Bladder microvascular endothelial cell (primary cell): ENCODE results near the gene ZNRD2. TPM values are rescaled to one million over a fixed set of nuclear protein-coding genes. Genes with fewer than 3 reads are reported as not detected.

Source experiments
- total RNA-seq: library from RNA; depleted of rRNA; stranded (reverse); fragments of >200 nt; gene quantifications from 2 replicates; pipeline ENCODE4 v1.2.3, GENCODE V29; 2014

ZNRD2 gene
- 28.6 and 32.1 TPM in 2 replicates for total RNA-seq

GRCh38 chr11:65569973-65570918 lies at the start of gene ZNRD2:
ZNRD2 (plus strand) TSS chr11:65570477; CDS start chr11:65570492, 15 bp downstream.

GRCh38 chr11:65524741-65525545 lies 45.3 kb upstream of the ZNRD2 start, which contains the start of gene SCYL1:
SCYL1 (plus strand) TSS chr11:65525083; CDS start chr11:65525154, 71 bp downstream.

GRCh38 chr11:65558002-65558929 lies 12.0 kb upstream of the ZNRD2 start, which contains the start of gene LTBP3:
LTBP3 (minus strand) TSS chr11:65558359; CDS start chr11:65557959, 400 bp downstream.

GRCh38 chr11:65572356-65573051 lies 2.2 kb downstream of the ZNRD2 start, which contains the start of gene FAM89B:
FAM89B (plus strand) TSS chr11:65572538; CDS start chr11:65572670, 132 bp downstream.

GRCh38 chr11:65575568-65576231 lies 5.4 kb downstream of the ZNRD2 start, which contains the start of gene EHBP1L1:
EHBP1L1 (plus strand) TSS chr11:65576053; CDS start chr11:65576303, 250 bp downstream.

GRCh38 chr11:65595543-65596281 lies 25.4 kb downstream of the ZNRD2 start, which contains the start of gene KCNK7:
KCNK7 (minus strand) TSS chr11:65595800; CDS start chr11:65595772, 28 bp downstream.

GRCh38 chr11:65615229-65615949 lies 45.1 kb downstream of the ZNRD2 start, which contains the start of gene PCNX3:
PCNX3 (plus strand) TSS chr11:65615776; CDS start chr11:65616312, 536 bp downstream.

Other genes with a start within 250 kb of the ZNRD2 start
- gene DPF2, start 236.6 kb upstream of the ZNRD2 start, total RNA-seq = 22.0 and 32.5 TPM in 2 replicates
- under 0.01 and 0.13 TPM in 2 replicates for gene TIGD3, start 215.7 kb upstream of the ZNRD2 start, total RNA-seq
- gene SLC25A45, start 187.8 kb upstream of the ZNRD2 start, total RNA-seq = 0.81 and 2.8 TPM in 2 replicates
- gene FRMD8, start 183.8 kb upstream of the ZNRD2 start, total RNA-seq = 53.9 and 70.9 TPM in 2 replicates
- gene NEAT1, start 147.7 kb upstream of the ZNRD2 start, total RNA-seq = 59.3 and 170 TPM in 2 replicates
- gene MALAT1, start 71.4 kb upstream of the ZNRD2 start, total RNA-seq = 3,635 and 7,050 TPM in 2 replicates
- gene SCYL1, start 45.4 kb upstream of the ZNRD2 start, total RNA-seq = 49.2 and 56.6 TPM in 2 replicates
- gene LTBP3, start 12.1 kb upstream of the ZNRD2 start, total RNA-seq = 17.5 and 79.4 TPM in 2 replicates
- 12.0 and 14.6 TPM in 2 replicates for gene FAM89B, start 2.1 kb downstream of the ZNRD2 start, total RNA-seq
- 9.4 and 31.9 TPM in 2 replicates for gene EHBP1L1, start 5.6 kb downstream of the ZNRD2 start, total RNA-seq
- under 0.01 and 0.38 TPM in 2 replicates for gene KCNK7, start 25.3 kb downstream of the ZNRD2 start, total RNA-seq
- 78.5 and 130 TPM in 2 replicates for gene MAP3K11, start 43.7 kb downstream of the ZNRD2 start, total RNA-seq
- gene PCNX3, start 45.3 kb downstream of the ZNRD2 start, total RNA-seq = 10.0 and 25.1 TPM in 2 replicates
- gene SIPA1, start 67.6 kb downstream of the ZNRD2 start, total RNA-seq = 33.8 and 81.2 TPM in 2 replicates
- 13.0 and 26.4 TPM in 2 replicates for gene RELA, start 92.4 kb downstream of the ZNRD2 start, total RNA-seq
- 35.3 and 41.9 TPM in 2 replicates for gene KAT5, start 141.8 kb downstream of the ZNRD2 start, total RNA-seq
- gene RNASEH2C, start 150.3 kb downstream of the ZNRD2 start, total RNA-seq = 34.2 and 37.3 TPM in 2 replicates
- gene AP5B1, start 210.5 kb downstream of the ZNRD2 start, total RNA-seq = 5.5 and 8.5 TPM in 2 replicates
- not detected in 2 replicates for gene OVOL1, start 216.6 kb downstream of the ZNRD2 start, total RNA-seq